PC-3 (cell line): Measurements from ENCODE around the gene TM4SF18.

Experiments used
- CTCF ChIP-seq: fragments of 300-600 bp; sonication (generic); conservative IDR thresholded peaks from 2 replicates; pipeline ENCODE4 v1.5.1; 2017; ENCODE audit warnings: antibody characterized with exemption, low read depth, mild to moderate bottlenecking, low read length
- EZH2 ChIP-seq: fragments of 300-600 bp; sonication (generic); IDR thresholded peaks from one replicate; pipeline ENCODE4 v1.6.1; 2017; ENCODE audit warnings: antibody characterized with exemption, mild to moderate bottlenecking, low read length; ENCODE audit not compliant: unreplicated experiment
- EZH2phosphoT487 ChIP-seq: fragments of 300-600 bp; sonication (generic); IDR thresholded peaks from 2 replicates; pipeline ENCODE4 v1.6.1; 2018; ENCODE audit warnings: mild to moderate bottlenecking, antibody characterized with exemption, low read length, borderline replicate concordance

GRCh38 chr3:149371723-149372114, 38.3 kb upstream of the TM4SF18 start:
- TF ChIP-seq EZH2 (no peak), CTCF (no peak), EZH2phosphoT487 (no peak)
